PFSK-1 (cell line): ENCODE results near the gene THOP1.

ENCODE experiments used
- FOXP2 ChIP-seq: optimal IDR thresholded peaks from 2 replicates; pipeline ENCODE3; 2011; ENCODE audit warnings: borderline replicate concordance, control low read depth, inconsistent platforms; ENCODE audit not compliant: insufficient read depth; ENCODE audit errors: extremely low read length, extremely low read depth
- POLR2AphosphoS5 ChIP-seq: IDR thresholded peaks from 2 replicates; pipeline ENCODE4 v1.6.1; 2012; ENCODE audit warnings: low read depth, mild to moderate bottlenecking, control low read depth, low read length, moderate library complexity
- REST ChIP-seq, 2 experiments: IDR thresholded peaks; 2 replicates each; pipeline versions ENCODE4 v1.6.1 to v1.8.0; 2011 to 2012; ENCODE audit warnings: low read depth in 2 of 2, low read length in 2 of 2, control low read depth in 1 of 2, inconsistent platforms in 1 of 2, mild to moderate bottlenecking in 1 of 2, moderate library complexity in 1 of 2; ENCODE audit not compliant: insufficient read depth in 1 of 2
- SIN3A ChIP-seq: IDR thresholded peaks from 2 replicates; pipeline ENCODE4 v1.6.1; 2012; ENCODE audit warnings: mild to moderate bottlenecking, low read length, moderate library complexity, borderline replicate concordance; ENCODE audit not compliant: insufficient read depth
- TAF1 ChIP-seq: IDR thresholded peaks from 2 replicates; pipeline ENCODE4 v1.6.1; 2012; ENCODE audit warnings: low read length, control low read depth, borderline replicate concordance; ENCODE audit not compliant: insufficient read depth

- TF ChIP-seq SIN3A (no peak), POLR2AphosphoS5 (no peak), TAF1 (no peak), REST (IDR thresholded peaks at IDR 0.05; ENCODE audit: insufficient read depth in 1 of 2, low read depth in 2 of 2, low read length in 2 of 2) (no peak), FOXP2 (no peak)
These were observed 52.1 kb downstream of the THOP1 start for GRCh38 chr19:2837430-2837829.
